Endothelial cell of umbilical vein (primary cell): ENCODE measurements around the gene LGI4.

ENCODE experiments used
- CTCF ChIP-seq, 2 donors: IDR thresholded peaks; 1 replicate in 1 of 2; 2 replicates in 1 of 2; pipeline ENCODE4 v1.5.1; 2011; ENCODE audit warnings: low read length in 2 of 2, mild to moderate bottlenecking in 2 of 2, moderate library complexity in 2 of 2, control low read depth in 1 of 2, inconsistent platforms in 1 of 2, low read depth in 1 of 2; ENCODE audit not compliant: insufficient read depth in 1 of 2; ENCODE audit errors: extremely low read depth in 1 of 2
- EZH2 ChIP-seq: IDR thresholded peaks from 2 replicates; pipeline ENCODE4 v1.6.1; 2012; ENCODE audit warnings: borderline replicate concordance, low read depth, mild to moderate bottlenecking, moderate library complexity, low read length, inconsistent platforms; ENCODE audit not compliant: severe bottlenecking
- FOS ChIP-seq: IDR thresholded peaks from 2 replicates; pipeline ENCODE4 v1.6.1; 2011; ENCODE audit warnings: mild to moderate bottlenecking, low read length, moderate library complexity, borderline replicate concordance; ENCODE audit not compliant: insufficient read depth
- GATA2 ChIP-seq: IDR thresholded peaks from 2 replicates; pipeline ENCODE4 v1.7.0; 2011; ENCODE audit warnings: low read depth, mild to moderate bottlenecking, moderate library complexity, mixed read lengths, low read length; ENCODE audit not compliant: insufficient read length, insufficient read depth
- JUN ChIP-seq: IDR thresholded peaks from 2 replicates; pipeline ENCODE4 v1.6.1; 2011; ENCODE audit warnings: borderline replicate concordance, low read depth; ENCODE audit not compliant: insufficient read length, insufficient read depth
- MAX ChIP-seq: IDR thresholded peaks from 2 replicates; pipeline ENCODE4 v1.6.1; 2011; ENCODE audit not compliant: insufficient read depth, insufficient read length
- MYC ChIP-seq: IDR thresholded peaks from one replicate; pipeline ENCODE4 v1.6.1; 2011; ENCODE audit warnings: mild to moderate bottlenecking, low read depth, low read length
- POLR2A ChIP-seq: IDR thresholded peaks from 2 replicates; pipeline ENCODE4 v1.6.1; 2012; ENCODE audit warnings: low read depth, mild to moderate bottlenecking, control low read depth, low read length
- POLR2AphosphoS5 ChIP-seq: IDR thresholded peaks from 2 replicates; pipeline ENCODE4 v1.6.1; 2012; ENCODE audit warnings: low read depth, mild to moderate bottlenecking, control low read depth, low read length, moderate library complexity; ENCODE audit not compliant: insufficient read depth

GRCh38 chr19:35140207-35140961 is 5.5 kb upstream of the LGI4 start:
- TF ChIP-seq POLR2A = no peak
- TF ChIP-seq CTCF (IDR thresholded peaks at IDR 0.05; ENCODE audit: extremely low read depth in 1 of 2, insufficient read depth in 1 of 2, low read depth in 1 of 2, low read length in 2 of 2) = no peak
- no peak for TF ChIP-seq EZH2
- no peak for TF ChIP-seq GATA2
- no peak for TF ChIP-seq MAX
- no peak for TF ChIP-seq MYC
- TF ChIP-seq FOS = no peak
- no peak for TF ChIP-seq POLR2AphosphoS5
- TF ChIP-seq JUN = no peak
